ENCODE results near the gene DAB1.
"Not testable (repeated sequence)": the region's sequence is repeated elsewhere in the genome, so short reads cannot be mapped to it uniquely, and the experiment has no call there.

DAB1 gene

DNA sequence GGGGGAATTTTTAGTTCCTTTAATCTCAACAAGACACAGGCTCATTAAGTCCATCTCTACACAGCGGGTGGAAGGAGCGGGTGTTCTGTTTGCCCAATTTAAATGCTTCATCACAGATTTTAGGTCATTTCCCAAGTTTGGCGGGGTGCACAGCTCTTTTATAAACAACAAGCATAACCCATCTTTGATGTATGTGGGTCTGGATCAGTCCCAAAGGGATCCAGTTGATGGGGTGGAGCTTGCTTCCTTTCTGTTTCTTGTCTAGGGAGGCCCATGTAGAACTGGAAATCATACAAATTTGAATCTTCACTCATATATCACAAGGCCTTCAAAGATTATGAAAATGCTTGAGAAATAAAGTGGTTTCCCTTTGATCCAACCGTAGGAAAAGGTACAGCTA lies 317.6 kb downstream of the DAB1 start:
- DNase-seq = no peak

DNA sequence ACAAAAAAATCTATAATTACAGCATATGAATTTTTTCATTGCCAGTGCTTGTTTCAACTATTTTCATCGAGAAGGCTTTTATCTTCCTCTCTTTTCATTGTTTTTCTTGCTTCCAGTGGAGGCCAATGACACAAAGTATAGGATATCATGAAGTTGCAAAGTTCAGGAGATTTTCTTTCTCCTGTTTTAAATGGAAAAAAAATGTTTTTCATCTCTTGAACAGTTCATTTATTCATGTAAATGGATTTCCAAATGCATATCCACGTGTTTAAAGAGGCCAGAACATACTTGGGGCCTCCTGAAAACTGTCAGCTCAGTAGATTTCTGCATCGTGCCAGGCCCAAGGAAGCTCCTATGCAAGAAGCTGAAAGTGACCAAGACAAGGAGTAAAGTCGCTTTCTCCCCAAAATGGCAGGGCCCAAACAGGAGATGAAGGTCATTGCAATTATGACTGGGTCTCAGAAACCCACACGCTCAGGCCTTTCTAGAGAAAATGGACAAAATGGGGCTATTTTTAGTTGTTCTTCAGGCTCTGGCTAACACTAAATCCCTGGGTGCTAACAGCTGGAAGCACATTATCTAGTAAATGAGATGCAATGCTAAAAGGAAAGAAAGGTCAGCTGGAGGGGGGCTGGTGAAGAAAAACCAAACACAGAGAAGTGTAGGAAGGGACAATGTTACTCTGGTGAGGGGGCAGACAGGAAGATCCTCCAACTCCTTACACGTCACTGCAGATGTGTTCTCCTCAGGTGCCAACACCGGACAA lies 321.1 kb downstream of the DAB1 start:
- DNase-seq = no peak

DNA sequence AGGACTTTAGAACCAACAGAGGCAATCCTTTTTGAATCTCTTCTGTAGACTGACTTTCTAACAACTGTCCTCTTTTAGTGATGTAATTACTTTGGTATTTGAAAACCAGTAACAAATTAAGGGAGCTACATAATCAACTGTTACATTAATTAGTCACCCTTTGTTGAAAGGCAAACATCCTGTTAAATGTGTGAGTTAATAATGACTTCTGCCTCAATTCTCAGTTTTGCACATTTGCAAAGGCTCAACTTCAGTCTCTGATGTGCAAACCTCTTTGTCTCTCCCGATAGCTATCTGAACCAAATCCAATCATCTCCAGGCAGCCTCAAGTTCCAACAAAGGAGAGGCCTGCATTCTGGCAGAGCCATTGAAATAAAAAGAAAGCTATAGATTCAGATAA lies 322.7 kb downstream of the DAB1 start:
- DNase-seq = no peak

DNA sequence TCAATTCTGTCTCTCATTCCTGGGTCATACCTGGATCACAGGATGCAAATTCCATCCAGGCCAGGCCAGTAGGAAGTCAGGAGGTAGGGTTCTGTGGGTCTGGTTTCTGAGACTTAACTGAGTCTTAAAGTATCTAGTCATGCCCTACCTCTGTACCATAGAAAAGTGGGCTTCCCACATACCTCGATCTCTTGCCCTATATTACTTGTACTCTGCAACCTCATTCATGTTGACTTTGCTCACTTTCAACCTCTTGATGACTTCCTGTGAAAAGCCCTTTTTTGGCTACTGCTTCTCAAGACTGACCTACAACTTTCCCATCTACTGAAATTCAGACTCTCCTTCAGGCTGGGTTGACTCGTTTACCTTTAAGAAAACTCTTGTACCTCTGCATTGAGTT lies 329.1 kb downstream of the DAB1 start:
- DNase-seq = no peak

DNA sequence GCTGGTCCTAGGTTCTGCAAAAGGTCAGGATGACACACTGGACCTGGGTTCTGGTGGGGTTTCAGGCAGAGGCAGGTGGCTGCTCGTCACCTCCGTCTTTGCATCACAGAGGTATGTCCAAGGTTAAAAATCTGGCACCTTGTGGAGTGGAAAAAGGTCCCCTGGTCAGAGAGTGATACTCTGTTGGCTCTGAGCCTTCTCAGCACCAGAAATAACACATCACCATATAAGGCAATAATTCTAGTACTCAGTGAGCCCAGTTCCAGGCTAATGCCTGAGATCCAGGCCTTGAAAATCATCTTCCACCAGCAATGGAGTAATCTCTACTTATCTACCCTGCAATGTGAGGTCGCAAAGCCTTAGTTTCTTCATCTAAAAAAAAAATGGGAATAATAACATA lies 330.7 kb downstream of the DAB1 start:
- DNase-seq = no peak

DNA sequence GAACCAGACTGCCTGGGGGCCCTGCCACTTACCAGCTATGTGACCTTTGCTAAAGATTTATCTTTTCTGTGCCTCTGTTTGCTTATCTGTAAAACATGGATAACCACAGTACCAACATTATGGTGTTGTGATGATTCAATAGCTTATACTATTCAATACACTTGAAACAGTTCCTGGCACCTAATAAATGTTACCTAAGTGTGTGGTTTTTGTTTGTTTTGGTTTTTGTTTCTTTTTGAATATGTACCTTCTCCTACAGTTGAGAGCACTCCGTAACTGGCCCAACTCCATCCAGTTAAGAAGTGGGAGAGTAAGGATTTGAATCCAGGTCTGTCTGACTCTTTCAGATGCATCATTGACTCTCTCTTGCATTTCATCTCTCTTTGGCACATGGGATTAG lies 332.2 kb downstream of the DAB1 start:
- no peak for DNase-seq

DNA sequence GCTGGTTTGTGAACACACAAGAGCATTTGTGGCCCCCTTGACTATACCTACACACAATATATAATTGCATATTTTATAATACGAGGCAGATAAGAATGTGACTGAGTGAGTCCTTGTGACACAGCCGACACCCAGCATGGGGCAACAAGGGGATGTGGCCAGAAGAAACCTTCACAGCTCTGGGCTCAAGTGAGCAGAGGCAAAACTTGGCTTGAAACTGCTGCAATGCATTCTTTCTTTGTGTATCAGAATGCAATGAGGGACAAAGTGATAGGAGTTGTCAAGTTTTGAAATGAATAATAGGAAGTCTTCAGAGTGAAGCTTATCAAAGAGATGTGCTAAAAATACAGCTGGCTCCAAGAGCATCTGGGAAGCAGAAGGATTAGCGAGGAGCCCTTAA lies 334.0 kb downstream of the DAB1 start:
- no peak for DNase-seq

DNA sequence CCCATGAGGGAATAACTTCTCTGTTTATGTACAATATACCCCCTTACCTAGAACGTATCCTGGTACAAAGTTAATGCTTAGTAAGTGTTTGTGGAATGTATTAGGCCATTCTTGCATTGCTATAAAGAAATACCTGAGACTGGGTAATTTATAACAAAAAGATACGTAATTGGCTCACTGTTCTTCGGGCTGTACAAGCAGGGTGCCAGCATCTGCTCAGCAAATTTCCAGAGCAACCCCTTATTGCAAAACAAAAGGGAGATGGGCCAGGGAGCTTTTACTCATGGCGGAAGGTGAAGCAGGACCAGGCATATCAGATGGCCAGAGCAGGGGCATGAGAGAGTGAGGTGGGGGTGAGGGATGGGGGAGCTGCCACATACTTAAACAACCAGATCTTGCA lies 334.6 kb downstream of the DAB1 start:
- no peak for DNase-seq

DNA sequence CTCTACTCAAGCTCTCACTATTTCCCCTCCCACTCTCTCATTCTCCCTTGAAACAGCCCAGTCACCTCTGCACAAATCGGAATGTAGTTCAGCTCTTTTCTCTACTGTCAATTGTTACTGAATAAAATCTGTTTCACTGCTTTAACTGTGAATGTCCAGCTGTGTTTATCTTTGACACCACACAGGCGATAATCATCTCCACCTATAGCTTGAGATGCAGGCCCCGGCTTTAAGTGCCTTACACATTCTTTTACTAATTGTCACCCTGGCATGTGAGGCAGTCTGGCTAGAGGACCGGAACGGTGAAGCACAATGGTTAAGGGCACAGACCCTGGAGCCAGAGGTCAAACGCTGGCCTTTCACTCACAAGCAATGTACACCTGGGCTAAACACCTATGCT lies 335.2 kb downstream of the DAB1 start:
- no peak for DNase-seq

DNA sequence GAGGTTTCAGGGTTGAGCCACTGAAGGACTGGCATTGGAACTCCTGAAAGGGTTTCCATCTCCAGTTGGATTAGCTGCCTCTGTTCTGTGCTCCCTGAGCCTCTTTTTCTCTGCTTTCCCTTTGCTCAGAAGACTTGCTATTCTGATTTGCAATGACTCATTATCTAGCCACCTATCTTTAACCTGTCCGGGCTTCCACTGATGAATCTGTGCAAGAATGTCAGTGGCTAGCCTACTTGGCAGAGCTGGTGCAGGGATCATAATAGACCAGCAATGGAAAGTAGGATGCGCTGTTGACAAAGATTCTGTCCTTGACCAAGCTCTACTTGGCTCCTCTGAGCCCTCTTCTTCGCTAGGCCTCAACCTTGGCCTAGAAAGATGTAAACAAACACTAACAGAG lies 336.2 kb downstream of the DAB1 start:
- DNase-seq = not testable (repeated sequence)

DNA sequence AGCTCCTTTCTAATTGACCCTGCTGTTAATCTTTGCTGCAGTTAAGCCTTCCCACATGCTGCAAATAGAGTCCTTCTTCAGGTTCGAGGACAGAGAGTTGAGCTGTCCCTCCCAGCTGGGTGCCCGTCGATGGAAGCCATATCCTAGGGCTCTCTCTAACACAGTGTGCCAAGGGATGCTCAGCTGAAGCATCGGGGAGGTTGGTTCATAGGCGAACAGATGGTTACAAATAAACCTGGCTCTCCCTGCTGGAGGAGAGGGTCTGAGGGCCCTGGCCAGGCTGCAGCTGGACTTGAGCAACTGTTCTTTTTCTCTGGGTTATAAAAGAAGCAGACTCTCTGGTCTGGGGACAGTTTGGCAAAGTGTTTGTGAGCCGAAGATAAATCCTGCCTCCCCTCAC lies 337.7 kb downstream of the DAB1 start:
- peak; percentile 29 for DNase-seq

DNA sequence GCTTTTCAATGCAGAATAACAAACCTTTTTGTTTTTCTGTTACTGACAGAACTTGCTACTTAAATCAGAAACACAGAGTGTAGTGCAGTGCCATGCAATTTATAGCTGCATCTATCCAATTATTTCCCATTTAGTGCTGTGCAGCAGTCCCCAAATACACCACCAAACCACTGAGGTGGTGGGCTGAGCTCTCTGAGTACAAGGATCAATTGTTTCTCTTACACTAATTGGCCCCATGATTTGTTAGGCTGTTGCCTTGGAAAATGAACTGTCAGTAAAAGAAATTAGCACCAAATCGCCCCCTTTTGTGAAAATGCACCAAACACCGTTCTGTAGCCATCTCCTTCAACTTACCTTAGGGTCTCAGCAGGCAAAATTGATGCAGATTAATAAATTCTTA lies 339.2 kb downstream of the DAB1 start:
- no peak for DNase-seq

DNA sequence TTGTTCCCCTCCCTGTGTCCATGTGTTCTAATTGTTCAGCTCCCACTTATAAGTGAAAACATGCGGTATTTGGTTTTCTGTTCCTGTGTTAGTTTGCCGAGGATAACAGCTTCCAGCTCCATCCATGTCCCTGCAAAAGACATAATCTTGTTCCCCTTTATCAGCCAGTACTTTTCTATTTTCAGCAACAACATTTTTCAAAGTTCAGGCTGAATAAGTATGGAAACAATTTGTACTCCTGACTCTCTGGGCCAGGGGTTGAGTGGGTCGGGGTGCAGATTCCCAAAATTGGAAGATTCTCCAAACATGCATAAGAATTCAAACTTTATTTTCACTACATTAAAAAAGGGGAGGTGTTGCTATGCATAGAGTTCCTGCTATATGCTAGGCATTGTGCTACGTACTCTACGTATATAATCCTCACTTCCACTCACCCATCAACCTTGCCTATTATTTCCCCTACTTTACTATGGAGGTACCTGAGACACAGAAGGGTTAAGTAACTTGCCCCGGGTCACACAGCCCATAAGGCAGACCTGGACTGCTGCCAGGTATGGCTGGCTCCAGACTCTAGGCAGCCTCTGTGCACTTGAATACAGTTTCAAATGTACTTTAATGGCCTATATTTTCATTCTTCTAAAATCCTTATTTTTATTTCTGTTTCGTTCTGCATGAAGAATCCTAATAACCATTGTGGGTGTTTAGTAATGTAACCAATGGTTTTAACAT lies 341.0 kb downstream of the DAB1 start:
- no peak for DNase-seq

DNA sequence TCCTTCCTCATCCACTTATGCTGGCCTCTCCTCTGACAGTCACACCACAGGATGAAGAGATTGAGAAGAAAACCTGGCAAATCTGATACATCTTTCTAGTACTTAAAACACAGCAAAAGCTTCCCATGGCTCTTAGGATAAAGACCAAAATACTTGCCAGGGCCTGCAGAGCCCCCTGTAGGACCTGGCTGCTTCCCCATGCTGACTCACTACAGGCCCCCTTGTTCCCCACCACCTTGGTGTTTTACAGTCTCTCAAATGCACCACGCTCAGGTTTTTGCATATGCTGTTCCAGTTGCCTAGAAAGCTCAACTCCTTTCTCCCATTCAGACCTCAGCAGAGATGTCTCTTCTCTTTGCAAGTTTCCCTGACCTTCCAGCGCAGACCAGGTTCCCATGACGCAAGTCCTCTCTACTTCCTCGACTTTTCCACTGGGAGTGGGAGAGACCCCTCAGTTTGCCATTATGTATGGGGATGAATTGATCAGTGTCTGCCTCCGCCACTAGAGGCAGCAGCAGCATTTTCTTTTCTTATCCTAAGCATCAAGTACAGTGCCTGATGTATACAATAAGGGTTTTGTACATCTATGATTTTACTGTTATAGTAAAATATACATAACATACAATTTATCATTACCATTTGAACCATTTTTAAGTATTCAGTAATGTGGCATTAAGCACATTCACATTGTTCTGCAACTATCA lies 344.3 kb downstream of the DAB1 start:
- no peak for DNase-seq

DNA sequence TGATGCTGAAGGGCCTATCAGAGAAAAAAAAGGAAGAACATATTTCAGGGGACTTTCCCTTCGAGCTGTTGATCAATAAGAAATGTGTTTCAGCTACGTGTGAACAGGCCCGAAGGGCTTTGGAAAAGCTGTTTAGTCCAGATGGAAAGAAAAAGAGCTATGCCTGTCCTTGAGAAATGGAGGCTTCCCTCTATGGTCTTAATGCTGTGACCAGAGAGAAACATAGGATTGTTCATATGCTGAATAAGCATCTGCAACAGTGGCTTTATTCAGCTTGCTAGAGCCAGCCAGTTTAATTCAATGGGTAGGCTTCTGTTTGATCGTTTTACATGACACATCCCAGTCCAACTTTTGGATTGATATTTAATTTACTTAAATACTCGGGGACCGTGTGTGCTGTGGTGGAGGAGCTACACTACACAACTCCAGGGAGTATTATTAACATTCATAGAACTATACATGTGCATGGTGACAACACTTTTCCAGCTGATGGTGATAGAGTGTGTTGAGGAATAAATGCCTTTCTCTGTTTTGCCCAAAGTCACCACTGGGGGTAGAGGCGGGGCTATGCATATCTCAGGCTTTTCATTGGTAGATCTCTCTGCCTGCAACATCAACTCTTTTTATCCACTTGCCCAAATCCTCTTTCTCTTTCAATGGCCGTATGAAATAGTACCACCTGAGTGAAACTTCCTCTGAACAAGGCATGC lies 351.3 kb downstream of the DAB1 start:
- DNase-seq = no peak

DNA sequence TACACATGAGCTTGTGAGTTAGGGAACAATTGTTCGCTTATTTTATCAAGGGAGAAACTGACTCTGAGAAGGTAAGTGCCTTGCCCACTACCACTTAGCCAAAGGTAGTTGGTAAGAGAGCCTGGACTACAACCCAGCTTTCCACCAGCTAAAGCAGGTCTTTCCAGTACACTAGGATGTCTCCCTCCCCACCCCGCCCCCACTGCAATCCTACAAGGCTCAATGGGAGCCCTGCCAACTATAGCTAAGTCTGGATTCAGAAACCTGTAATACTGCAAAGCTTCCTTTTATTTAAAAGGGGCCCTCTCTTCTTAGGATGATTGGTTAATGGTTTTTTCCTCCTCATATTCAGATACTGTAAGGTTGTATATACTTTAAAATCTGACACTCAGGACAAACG lies 356.0 kb downstream of the DAB1 start:
- DNase-seq = no peak

DNA sequence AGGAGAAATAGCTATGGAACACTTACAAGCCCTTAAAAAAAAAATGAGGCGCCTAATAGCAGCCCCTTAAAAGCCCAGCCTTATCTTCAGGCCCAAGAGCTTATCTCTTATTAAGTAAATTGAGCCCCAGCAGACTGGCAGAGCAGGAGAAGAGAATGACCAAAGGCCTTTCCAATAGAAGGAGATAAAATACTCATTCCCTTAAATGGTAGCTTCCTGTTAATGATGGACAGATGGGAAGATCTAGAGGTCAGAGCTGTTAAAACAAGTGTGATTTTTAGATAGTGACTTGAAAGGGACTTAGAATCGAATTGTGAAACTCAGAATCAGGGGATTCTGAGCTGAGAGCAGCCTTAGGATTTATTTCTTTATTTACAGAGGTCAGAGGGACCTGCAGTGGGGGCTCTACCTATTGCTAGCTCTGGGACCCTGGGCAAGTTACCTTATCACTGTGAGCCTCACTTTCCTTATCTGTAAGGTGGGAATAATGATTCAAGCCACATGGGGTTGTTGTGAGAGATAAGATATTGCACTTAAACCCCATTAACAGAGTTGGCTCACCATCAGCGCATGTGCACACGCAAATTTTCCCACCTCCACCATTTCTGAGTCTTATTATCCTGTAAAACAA lies 356.8 kb downstream of the DAB1 start:
- DNase-seq = no peak

DNA sequence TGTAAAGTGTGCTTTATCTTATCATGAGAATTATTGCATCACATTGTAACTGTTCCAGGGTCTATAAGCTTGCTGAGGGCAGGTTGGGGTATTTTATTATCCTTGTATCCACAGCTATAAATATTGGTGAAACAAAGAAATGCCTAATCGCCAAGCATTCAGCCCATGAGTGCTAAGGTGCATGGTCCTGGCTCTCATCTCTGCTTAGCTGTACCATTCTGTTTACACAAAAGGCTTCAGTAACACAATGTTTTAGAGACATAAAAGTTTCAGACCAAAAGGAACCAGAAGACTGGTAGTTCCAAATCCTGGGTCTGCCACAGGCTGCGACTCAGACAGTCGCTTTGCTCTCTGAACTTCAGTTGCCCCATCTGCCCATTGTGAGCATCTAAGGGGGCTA lies 358.4 kb downstream of the DAB1 start:
- no peak for DNase-seq

DNA sequence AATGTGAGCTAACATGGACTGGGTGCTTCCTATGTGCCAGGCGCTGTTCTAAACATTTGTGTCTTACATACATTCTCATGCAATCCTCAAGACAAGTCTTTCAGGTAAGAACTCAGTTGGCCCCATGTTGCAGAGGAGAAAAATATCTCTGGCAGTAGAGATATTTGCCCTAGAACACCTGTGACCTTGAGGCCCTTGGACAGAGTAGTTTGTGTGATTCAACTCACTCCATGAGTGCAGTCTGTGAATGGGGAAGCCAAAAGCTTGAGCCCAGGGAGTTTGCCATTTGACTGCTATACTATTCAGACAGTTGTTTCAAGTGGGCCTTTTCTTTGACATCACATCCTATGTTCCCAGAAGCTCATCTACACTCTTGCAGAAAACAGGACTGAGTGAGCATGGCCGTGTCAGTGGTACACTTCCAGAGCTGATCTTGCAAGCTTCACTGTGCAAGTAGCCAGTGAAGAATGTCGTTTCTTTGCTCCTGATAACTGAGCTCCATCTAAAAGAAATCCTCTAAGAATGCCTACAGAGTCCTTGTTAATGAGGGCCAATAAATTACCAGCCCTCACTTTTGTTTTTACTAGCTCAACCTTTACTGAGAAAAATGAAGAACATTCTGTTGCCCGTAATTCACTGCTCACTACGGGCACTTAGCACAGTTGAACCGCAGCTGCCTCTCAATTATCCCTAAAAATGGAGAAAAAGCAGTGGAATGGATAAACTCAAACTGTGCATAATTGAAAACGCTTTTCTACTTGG lies 359.3 kb downstream of the DAB1 start:
- DNase-seq = no peak

DNA sequence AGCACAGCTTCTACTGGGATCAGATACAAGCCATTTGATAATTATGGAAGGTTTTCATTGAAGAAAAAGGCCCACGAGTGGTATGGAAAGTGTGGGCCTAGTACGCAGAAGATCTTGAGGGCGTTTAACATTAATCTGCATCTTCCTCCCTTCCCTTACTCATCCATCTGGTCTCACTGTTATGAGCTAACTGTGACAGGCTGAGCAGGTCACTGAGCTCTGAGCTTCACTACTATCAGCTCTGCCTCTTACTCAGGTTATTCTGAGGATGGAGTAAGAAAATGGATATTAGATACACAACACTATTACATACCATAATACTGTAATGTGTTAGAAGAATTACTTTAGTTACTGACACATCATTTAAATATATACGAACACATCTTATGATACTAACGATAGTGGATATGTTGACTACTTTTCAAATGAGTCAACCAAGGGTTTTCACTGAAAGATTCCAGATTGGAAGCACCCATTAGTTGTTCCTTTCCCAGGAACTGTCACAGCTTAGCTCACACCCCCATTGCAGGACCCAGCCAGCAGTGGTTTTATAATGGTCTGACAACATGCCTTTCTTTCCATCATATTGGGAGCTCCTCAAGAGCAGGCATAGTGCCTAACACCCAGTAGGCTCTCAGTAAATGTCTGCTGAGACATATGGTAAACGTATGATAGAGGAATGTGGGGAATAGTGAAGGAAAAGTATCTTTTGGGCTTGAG lies 360.3 kb downstream of the DAB1 start:
- no peak for DNase-seq

DNA sequence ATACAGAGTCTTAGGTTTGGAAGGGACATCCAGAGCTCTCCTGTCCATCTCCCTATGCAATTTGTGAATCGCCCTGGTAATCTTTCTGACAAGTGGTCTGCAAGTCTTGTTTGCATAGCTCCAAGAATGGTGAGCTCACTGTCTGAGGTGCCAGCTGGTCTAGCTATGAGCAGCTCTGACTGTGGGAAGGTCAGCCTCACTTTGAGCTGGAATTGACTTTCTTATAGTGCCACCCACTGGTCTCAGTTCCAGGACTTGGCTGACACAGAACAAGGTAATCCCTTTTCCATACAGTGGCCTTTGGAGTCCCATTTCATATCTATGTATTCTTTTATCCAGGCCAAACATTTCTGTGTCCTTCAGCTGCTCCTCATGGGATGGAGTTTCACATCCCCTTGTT lies 362.5 kb downstream of the DAB1 start:
- peak; percentile 25 for DNase-seq

DNA sequence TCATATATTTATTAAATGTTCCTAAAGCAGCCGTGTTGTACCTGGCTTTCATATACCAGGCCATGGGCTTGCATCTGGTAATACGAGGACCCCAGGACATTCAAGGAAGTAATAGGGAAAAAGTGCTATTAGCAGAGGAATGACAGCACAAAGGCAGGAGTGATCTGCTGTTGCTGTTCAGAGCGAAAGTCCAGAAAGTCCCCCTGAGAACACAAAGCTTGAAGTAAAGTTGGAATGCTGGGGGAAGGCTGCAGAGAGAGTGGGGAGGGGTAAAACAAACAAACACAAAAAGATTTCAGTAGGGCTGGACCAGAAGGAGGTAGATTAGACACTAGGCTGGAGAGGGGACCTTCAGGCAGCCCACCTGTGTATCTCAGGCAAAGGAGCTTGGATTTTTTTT lies 363.4 kb downstream of the DAB1 start:
- no peak for DNase-seq
